Measurements from ENCODE around the gene FN3KRP. TPM values are rescaled to one million over a fixed set of nuclear protein-coding genes. Genes with fewer than 3 reads are reported as not detected.

Gene FN3KRP
- total and polyA plus RNA-seq, 4 donors: 10.1 to 15.5 (median 11.0) TPM

GRCh38 chr17:82722341-82723013 lies 6.0 kb downstream of the FN3KRP start:
- WGBS: 81% methylated on average over 19 of the region's 19 CpGs

GRCh38 chr17:82723169-82723807 lies 6.8 kb downstream of the FN3KRP start:
- no peak for TF ChIP-seq JUND (IDR thresholded peaks at IDR 0.05)
- TF ChIP-seq YY1 (IDR thresholded peaks at IDR 0.05): no peak
- no peak for TF ChIP-seq HNF4A (conservative IDR thresholded peaks at IDR 0.05)
- TF ChIP-seq HNF4G (IDR thresholded peaks at IDR 0.05): no peak
- no peak for TF ChIP-seq GABPA (IDR thresholded peaks at IDR 0.05 in 1 of 2, conservative IDR thresholded peaks at IDR 0.05 in 1 of 2)
- no peak for TF ChIP-seq RAD21 (IDR thresholded peaks at IDR 0.05)
- TF ChIP-seq FOXA2 (IDR thresholded peaks at IDR 0.05): no peak
- no peak for TF ChIP-seq ZBTB33 (IDR thresholded peaks at IDR 0.05)
- no peak for TF ChIP-seq MAX (IDR thresholded peaks at IDR 0.05)
- peaks cover 0 to 13% (median 2%) of the 10 kb centered on the region in 4 donors for H3K4me1 ChIP-seq (ENCODE audit: control insufficient read depth in 4 of 4, insufficient read depth in 4 of 4, low read length in 3 of 4)
- peaks cover 9 to 40% (median 19%) of the 10 kb centered on the region in 4 donors for H3K36me3 ChIP-seq (ENCODE audit: control insufficient read depth in 4 of 4, insufficient read depth in 3 of 4, low read depth in 1 of 4, low read length in 3 of 4)
- H3K27me3 ChIP-seq (ENCODE audit: control insufficient read depth in 4 of 4, insufficient read depth in 4 of 4, low read length in 3 of 4): no peaks in the 10 kb centered on the region
- WGBS: 89% methylated on average over 26 of the region's 26 CpGs
- H3K9me3 ChIP-seq (ENCODE audit: control insufficient read depth in 4 of 4, low read length in 3 of 4): no peaks in the 10 kb centered on the region
- no peak overlapping the region for H3K4me3 ChIP-seq (ENCODE audit: low read depth in 1 of 3, low read length in 3 of 3)
- H3K9ac ChIP-seq (ENCODE audit: low read depth in 1 of 2, low read length in 2 of 2): no peak overlapping the region
- no peak for DNase-seq (ENCODE audit: low spot score)
- no peak overlapping the region for H3K27ac ChIP-seq (ENCODE audit: low read depth in 1 of 2, low read length in 2 of 2)

More at GRCh38 chr17:82722341-82723013, 6.0 kb downstream of the FN3KRP start:
- no peak for DNase-seq (ENCODE audit: low spot score)
- no peak for TF ChIP-seq ATF3 (IDR thresholded peaks at IDR 0.05)
- no peak for TF ChIP-seq SP1 (IDR thresholded peaks at IDR 0.05)
- TF ChIP-seq REST (IDR thresholded peaks at IDR 0.05): no peak
- TF ChIP-seq FOXA1 (IDR thresholded peaks at IDR 0.05): no peak
- no peak for TF ChIP-seq NR2F2 (IDR thresholded peaks at IDR 0.05)
- no peak for TF ChIP-seq FOXA2 (IDR thresholded peaks at IDR 0.05)
- Histone ChIP-seq H3K4me1 (ENCODE audit: control insufficient read depth in 4 of 4, insufficient read depth in 4 of 4, low read length in 3 of 4) (peaks cover 0 to 21% (median 10%) of the 10 kb centered on the region in 4 donors), H3K4me3 (ENCODE audit: low read depth in 1 of 3, low read length in 3 of 3) (no peak overlapping the region), H3K27me3 (ENCODE audit: control insufficient read depth in 4 of 4, insufficient read depth in 4 of 4, low read length in 3 of 4) (no peaks in the 10 kb centered on the region), H3K9me3 (ENCODE audit: control insufficient read depth in 4 of 4, low read length in 3 of 4) (no peaks in the 10 kb centered on the region), H3K27ac (ENCODE audit: low read depth in 1 of 2, low read length in 2 of 2) (no peak overlapping the region), H3K9ac (ENCODE audit: low read depth in 1 of 2, low read length in 2 of 2) (no peak overlapping the region), H3K36me3 (ENCODE audit: control insufficient read depth in 4 of 4, insufficient read depth in 3 of 4, low read depth in 1 of 4, low read length in 3 of 4) (peaks cover 9 to 37% (median 18%) of the 10 kb centered on the region in 4 donors)

All from liver (tissue), 9 donors.